Glomerular endothelial cell (primary cell): ENCODE measurements around the gene PGA3. TPM values are rescaled to one million over a fixed set of nuclear protein-coding genes. Genes with fewer than 3 reads are reported as not detected.
"Not testable (repeated sequence)": the region's sequence is repeated elsewhere in the genome, so short reads cannot be mapped to it uniquely, and the experiment has no call there.

Experiments used
- DNase-seq: peaks from one replicate; pipeline ENCODE4 v3.0.0-alpha.2; 2011; ENCODE audit warnings: low read depth, low spot score; ENCODE audit errors: extremely low read depth
- total RNA-seq: library from RNA; depleted of rRNA; stranded (reverse); fragments of >200 nt; gene quantifications from 2 replicates; pipeline ENCODE4 v1.2.3, GENCODE V29; 2015

The PGA3 gene
- total RNA-seq, result not detected in 2 replicates

DNA sequence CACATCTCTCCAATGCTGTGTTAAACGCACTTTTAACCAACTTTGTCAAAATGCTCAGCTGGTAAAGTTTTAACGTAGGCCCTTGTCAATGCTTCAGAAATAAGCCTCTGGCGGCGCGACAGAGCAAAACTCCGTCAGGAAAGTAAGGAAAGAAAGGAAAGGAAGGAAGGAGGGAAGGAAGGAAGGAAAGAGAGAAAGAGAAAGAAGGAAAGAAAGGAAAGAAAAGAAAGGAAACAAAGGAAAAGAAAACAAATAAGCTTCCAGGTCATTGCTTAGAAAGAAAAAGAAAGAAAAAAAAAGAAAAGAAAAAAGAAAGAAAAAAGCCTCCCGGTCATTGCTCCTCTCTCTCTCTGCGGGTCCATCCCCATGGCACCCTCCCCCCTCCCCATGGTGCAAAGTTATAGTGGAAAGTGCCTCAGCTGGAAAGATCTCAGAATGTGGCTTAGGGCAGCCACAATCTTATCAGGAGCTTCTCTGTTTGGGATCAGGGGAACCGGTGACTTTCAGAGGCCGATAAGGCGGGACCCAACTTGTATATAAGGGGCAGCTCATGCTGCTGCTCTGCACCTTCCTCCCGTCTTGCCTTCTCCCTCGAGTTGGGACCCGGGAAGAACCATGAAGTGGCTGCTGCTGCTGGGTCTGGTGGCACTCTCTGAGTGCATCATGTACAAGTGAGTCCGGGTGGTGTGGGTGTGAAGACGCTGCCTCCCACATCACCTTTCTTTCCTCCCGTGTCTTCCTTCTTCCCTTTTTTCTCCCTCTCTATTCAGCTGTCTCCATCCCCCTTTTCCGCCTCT lies at the start of gene PGA3:
Gene PGA3 (plus strand): TSS at position 566 of the 797 bp plus-strand sequence. CDS start 50 bp downstream, at position 616.
- DNase-seq, result not testable (repeated sequence)

DNA sequence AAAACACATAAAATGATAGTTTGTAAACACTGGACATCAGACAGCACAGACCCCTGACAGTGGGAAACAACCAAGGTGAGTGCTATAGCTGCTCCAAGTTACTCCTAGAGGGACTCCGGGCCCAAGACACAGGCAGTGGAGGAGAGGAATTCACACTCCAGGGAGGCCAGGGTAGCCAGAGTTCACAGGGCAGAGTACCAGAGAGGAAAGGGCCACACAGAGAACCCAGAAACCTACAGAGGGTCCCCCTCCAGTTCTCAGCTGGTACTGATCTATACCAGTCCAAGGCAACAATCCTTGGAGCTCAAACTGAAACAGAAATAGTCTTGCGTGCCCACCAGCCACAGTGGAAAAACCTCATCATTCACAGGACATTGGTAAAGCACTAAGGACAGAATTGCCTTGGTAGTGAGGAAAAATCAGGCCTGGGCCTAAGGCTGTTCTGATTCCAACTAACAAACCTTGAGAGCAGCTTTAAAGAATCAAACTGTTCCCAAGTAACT lies 49.7 kb upstream of the PGA3 start:
- no peak for DNase-seq

DNA sequence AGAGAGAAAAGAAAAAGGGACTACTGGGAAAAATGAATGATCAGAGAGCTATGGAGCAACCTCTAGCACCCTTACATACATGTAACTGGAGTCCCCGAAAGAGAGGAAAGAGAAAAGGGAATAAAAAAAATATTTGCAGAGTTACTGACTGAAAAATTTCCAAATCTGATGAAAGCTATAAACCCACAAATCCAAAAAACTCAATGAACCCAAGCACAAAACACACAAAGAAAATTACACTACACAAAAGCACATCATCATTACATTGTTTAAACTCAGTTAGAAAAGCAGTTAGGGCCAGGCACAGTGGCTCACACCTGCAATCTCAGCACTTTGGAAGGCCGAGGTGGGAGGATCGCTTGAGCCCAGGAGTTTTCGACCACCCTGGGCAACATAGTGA lies 48.8 kb upstream of the PGA3 start:
- DNase-seq, result no peak

DNA sequence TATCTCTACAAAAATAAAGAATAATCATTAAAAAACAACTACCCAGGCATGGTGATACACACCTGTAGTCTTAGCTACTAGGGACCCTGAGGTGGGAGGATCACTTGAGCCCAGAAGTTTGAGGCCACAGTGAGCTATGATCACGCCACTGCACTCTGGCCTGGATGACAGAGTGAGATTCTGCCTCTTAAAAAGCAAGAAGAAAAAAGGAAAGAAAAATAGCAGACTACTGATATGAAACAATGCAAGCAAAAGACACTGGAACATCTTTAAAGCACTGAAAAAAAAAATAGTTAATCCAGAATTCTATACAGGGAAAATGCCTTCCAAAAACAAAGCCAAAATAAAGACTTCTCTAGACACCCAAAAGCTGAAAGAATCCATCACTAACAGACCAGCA lies 48.0 kb upstream of the PGA3 start:
- DNase-seq, result no peak

DNA sequence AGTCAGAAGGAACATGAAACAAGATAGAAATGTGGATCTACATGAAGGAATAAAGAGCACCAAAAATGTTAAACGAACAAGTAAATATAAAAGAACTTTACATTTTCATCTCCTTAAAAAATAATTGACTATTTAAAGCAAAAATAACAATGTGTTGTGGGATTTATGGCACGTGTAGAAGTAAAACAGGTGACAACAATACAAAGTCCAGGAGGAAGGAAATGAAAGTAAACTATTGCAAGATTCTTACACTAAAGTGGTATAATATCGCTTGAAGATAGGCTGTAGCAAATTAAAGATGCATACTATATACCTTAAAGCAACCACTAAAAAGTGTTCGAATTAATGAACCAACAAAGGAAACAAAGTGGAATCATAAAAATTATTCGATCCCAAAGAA lies 47.6 kb upstream of the PGA3 start:
- no peak for DNase-seq

DNA sequence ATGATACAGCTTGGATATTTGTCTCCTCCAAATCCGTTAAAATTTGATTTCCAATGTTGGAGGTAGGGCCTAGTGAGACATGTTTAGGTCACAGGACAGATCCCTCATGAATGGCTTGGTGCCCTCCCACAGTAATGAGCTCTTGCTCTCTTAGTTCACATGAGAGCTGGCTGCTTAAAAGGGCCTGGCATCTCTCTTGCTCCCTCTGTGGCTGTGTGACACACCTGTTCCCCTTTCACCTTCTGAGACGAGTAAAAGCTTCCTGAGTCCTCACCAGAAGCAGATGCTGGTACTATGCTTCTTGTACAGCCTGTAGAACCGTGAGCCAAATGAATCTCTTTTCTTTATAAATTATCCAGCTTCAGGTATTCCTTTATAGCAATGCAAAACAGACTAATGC lies 45.6 kb upstream of the PGA3 start:
- no peak for DNase-seq

DNA sequence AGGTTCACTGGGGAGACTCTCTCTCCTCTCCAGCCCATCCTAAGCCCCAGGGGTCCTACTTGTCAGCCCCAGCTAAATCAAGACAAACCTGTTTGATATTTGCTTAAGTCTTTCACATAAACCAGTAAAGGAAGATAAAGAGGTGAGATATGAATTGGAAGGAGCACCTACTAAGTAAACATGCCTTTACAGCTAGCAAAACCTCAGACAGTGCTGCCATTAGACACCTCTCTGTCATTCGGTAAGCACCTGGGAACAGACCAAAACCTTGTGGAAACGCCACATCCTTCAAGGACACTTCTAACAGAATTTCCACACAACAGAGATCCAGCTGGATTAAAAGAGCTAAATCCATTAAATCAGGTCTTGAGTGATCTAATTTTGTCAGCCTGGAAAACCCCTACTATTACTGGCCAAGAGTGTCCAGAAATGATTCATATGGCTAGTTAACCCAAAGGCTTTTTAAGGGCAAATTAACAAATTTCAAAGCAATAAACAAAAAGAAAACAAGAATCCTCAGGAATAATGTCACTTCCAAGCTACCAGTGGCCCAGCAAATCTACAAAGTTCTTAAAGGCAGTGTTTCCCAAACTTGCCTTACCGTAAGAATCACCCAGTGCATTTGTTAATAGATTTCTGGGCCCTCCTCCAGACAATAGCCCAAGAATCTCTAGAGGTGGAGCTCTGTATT lies 44.5 kb upstream of the PGA3 start:
- DNase-seq, result peak; percentile 31

DNA sequence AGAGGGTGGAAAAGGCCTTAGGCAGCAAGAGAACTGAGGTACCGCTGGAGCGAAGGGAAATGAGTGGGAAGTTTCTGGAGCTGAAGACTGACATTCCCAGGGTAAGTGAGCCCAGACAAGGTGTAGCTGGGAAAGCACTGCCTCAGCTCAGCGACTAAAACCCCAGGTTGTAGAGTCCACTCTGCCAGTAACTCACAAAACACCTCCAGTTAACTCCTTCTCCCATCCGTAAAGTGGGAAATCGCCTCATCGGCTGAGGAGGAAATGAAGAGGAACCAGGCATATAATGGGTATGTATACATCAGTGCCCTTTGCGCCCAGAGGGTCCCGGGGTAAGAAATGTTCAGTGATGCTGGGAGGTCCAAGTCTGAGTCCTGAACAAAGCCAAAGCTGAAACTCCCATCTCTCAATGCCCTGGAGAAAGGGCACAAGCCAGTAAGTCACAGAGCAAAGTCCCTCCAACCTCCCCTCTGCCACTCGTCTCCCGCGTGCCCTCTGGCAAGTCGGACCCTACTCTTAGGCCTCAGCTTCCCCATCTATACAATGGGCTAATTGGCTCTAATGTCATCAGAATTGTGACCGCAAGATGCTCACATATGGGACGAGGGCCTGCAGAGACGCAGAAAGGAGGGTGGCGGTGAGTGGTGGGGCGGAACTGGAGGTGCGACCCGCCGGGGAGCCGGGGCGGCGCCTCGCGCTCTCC lies 42.7 kb upstream of the PGA3 start:
- no peak for DNase-seq

DNA sequence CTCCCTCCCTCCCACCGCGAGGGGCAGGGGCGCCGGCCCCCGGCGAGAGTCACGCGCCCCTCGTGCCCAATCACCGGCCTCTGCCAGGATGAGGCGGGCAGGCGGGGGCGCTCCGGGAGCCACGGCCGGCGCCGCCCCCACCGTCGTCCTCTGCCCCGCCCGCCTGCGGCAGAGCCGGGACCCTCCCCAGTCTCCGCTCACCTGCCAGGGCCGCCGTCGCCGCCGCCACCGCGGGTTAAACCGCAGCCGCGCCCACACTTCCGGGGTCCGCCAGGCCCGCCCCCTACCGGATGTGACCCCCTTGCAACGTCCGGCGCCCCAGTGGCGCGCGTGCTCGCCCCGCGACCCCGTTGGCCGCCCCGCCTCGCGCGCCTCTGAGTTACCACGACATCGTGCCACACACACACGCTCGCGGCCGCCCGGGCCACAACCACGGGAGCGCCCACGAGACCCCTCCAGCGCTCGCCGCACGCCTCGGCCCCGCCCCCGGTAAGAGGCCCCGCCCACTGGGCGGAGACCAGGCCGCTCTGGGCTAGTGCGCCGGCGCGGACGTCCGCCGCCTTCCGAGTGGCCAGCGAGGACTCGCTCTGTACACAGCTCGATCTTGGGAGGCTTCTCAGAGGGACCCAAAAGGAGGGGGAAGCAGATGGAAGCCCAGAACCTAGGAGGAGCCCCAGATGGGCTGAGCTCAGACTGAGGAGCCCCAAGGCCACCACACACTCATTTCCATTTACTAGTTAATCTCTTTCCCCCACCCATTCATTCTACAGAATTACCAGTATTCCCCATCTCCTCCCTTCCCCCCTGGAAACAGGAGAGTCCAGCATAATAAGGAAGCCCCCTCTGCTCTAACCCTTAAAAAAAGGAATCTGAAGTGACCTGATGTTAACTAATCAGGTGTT lies 41.9 kb upstream of the PGA3 start, which contains the start of gene VPS37C:
Gene VPS37C (minus strand): TSS at position 237 of the 902 bp plus-strand sequence. CDS start 22,597 bp downstream, outside the sequence.
- peak; percentile 36 for DNase-seq

DNA sequence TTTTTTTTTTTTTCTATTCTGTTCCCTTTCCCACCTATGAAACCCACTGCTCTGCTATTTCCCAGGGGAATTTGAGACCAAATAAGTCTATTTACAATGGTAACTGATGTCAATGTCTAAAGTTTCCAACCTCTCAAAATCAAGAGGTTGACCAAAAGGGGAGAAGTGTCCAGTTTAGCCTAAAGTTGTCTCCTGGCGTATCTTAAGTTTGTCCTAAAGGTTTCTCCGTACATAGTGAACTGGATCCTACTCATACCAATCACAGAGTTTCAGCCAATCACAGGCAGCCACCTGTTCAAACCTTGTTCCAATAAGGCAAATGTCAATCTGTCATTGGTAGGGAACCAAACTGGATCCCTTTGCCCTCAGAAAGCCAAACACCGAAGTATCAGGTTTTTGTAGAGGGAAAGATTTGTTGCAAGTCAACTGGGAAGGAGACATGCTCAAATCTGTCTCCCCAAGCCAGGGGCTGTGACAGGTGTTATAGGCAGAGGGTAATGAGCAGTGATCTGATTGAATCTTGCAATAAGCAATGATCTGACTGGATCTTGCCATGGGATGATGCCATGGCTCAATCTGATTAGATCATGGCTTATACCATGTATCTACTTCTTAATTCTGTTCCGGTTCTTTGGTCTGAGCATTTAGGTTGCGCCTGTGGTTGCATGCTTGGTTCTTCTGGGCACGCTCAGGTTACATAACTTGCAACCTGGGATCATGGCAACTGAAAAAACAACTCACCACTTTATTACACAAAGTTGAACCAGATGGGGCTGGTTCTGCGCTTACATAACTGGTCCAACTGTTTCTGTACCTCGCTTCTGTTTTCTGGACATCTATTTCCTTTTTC lies 41.0 kb upstream of the PGA3 start:
- DNase-seq, result no peak

DNA sequence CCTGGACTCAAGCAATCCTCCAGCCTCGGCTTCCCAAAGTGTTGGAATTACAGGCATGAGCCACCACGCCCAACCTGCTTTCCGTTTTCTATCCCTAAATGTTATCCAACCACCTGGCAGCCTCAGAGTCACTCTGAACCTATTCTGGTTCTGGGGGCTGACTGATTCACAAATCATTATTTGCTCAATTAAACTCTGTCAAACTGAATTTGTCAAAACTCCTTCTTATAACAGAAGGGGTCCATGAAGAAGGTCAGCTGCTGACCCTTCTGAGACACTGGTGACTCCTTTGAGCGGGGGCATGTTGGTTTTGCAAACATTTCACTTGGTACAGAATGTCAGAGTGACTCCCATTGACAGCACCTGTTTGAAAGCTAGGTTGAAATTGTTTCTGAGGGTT lies 40.3 kb upstream of the PGA3 start:
- DNase-seq, result no peak

DNA sequence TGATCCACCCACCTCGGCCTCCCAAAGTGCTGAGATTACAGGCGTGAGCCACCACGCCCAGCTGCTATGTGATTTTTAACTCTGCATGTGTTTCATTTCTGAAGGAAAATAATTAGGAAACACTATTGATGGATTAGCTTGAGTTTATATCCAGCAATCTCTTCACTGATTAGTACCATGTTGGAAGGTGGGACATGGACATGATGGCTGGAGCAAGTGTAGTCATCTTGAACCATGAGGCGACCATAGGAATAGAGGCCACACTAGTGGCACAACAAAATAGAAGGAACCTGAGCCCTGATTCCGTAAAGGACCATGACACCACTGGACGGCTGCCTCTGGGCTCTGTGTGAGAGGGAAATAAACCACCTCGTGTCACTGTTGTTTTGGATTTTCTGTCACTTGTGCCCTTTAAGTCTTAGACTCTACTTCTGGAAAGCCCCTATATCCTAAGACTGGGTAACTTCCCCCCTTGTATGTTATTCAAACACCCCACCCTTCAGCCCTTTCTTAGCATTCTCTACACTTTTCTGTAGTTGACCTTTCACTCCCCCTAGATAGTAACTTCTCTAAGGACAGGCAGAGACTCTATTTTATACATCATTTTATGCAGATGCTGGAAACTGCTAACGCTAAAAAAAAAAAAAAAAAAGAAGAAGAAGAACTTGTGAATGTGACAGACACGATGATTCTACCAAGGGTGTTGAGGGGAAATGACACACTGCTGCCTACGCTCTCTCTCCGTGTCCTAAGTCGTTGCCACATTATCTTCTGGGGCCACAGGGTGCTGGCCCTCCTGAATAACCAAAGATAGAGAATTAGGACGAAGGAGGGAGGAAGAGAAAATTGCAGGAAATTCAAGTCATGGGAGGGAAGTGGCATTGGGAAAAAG lies 39.4 kb upstream of the PGA3 start:
- no peak for DNase-seq

DNA sequence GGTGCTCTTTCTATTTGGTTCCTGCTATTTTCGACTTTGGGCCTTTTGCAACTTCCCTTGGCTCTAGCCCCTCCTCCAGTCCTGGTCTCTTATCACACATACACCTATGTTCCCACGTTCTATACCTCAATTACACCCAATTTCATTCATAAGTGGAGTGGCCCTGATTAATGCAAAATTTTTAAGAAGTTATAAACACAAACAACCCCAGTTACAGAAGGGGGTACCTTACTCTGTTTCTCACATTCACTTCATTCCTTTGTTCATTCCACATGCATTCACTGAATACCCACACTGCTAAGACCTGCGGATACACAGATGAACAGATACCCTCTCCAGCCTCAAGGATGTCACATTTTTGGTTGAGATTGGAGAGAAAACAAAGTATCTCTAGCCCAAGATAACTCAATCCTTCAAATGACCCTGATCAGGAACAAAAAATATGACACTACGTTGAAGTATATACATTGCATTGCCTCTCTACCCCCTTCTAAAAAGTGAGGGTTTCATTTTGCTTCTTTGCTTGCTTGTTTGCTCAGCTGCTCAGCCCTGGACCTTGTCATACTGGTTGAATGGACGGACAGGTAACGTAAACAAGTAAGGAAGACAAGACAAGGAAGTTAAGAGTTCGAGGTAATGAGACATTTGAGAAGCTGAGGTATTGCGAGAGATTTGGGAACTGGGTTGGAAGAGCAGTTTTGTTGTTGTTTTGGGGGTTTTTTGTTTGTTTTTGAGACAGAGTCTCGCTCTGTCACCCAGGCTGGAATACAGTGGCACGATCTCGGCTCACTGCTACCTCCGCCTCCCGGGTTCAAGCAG lies 38.5 kb upstream of the PGA3 start:
- no peak for DNase-seq

DNA sequence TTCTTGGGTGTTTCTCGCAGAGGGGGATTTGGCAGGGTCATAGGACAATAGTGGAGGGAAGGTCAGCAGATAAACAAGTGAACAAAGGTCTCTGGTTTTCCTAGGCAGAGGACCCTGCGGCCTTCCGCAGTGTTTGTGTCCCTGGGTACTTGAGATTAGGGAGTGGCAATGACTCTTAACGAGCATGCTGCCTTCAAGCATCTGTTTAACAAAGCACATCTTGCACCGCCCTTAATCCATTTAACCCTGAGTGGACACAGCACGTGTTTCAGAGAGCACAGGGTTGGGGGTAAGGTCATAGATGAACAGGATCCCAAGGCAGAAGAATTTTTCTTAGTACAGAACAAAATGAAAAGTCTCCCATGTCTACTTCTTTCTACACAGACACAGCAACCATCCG lies 37.5 kb upstream of the PGA3 start:
- DNase-seq, result not testable (repeated sequence)

DNA sequence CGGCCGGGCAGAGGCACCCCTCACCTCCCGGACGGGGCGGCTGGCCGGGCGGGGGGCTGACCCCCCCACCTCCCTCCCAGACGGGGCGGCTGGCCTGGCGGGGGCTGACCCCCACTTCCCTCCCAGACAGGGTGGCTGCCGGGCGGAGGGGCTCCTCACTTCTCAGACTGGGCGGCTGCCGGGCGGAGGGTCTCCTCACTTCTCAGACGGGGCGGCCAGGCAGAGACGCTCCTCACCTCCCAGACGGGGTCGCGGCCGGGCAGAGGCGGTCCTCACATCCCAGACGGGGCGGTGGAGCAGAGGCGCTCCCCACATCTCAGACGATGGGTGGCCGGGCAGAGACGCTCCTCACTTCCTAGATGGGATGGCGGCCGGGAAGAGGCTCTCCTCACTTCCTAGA lies 37.0 kb upstream of the PGA3 start:
- not testable (repeated sequence) for DNase-seq

DNA sequence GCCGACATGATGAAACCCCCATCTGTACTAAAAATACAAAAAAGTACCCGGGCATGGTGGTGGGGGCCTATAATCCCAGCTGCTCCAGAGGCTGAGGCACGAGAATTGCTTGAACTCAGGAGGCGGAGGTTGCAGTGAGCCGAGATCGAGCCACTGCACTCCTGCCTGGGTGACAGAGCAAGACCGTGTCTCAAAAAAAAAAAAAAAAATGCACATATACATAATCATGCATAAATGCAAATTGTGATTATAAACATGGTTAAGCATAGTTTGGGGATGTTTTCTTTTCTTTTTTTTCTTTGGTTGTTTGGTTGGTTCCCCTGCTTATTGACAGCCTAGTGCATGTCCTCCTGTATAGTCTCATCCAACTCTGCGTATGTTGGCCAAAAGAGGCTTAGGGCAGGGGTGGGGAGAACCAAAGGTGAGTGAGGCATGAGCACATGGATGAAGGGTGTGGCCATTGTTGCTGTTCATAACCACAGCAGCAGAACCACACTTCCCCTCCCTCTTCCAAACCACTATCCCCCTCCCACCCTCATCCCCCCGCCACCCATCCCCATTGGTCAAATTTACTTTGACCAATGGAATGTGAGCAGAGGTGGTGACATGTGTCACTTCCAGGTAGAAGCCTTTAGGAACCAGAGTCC lies 35.1 kb upstream of the PGA3 start:
- no peak for DNase-seq

DNA sequence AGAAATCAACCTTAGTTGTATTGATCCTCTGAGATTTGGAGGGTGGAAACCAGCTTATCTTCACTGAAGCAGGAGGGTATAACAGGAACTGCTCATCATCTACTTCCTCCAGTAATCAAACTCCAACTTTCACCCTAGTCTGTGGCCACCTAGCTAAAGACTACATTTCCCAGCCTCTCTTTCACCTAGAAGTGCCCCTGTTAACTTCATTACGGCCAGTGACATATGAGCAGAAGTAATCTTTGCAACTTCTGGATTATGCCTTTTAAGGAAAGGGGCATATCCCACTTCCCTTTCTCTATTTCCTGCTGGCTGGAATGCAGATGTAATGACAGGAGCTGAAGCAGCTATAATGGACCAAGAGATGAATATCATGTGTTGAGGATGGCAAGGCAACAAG lies 34.5 kb upstream of the PGA3 start:
- DNase-seq, result no peak
